Heart left ventricle (tissue), 13 donors: ENCODE results near the gene LRRC27.
"Not testable (repeated sequence)": the region's sequence is repeated elsewhere in the genome, so short reads cannot be mapped to it uniquely, and the experiment has no call there.

Experiments
- CTCF ChIP-seq, 12 donors: fragments of 200-600 bp; sonication (generic) in 4 of 12; IDR thresholded peaks; one replicate each; pipeline versions ENCODE4 v1.5.0 to v1.8.0; 2018 to 2022; ENCODE audit warnings: antibody characterized with exemption in 12 of 12, mild to moderate bottlenecking in 5 of 12
- POLR2A ChIP-seq, 2 donors: fragments of 450-650 bp; IDR thresholded peaks; one replicate each; pipeline ENCODE4 v1.6.1; 2017; ENCODE audit warnings: antibody characterized with exemption in 2 of 2, mild to moderate bottlenecking in 2 of 2, moderate library complexity in 2 of 2
- donor health status: ischemic (EF 13 %, LVEDD 7.1; RV severe dilation, severe dysfunction).
- donor health status: DM: no; HTN: yes; CAD: no.
- donor health status: DM: no; HTN: no; CAD: no.
- donor health status: ischemic (EF 25% LVEDD 6.9; RV normal size, moderate dysfunction).
- donor health status: ischemic (EF 25% LVEDD 5.7; RV mildly dilated, moderate dysfunction).
- donor health status: ischemic (EF 35%, LVEDD 5.7; RV mildly dilated, moderate dysfunction).
- donor health status: nonischemic (EF 11% LVEDD 7.7; RV severe dilation, severe dysfunction).
- donor health status: DM: yes; HTN: yes; CAD: no.
- donor health status: PGD.
- donor health status: ischemic (EF 29% LVEDD 5.4; RV normal size, mild dysfunction).
- donor health status: nonischemic (EF 23%, LVEDD 6.1; RV moderate dilation, normal function).

DNA sequence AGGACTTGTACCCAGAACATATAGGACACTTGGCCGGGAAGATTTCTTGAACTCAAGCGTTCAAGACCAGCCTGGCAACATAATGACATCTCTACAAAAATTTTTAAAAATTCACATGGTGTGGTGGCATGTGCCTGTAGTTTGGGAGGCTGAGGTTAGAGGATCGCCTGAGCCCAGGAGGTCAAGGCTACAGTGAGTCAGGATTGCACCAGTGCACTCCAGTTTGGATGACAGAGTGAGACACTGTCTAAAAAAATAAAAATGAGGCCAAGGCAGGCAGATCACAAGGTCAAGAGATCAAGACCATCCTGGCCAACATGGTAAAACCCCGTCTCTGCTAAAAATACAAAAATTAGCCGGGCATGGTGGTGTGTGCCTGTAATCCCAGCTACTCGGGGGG is 14.5 kb upstream of the LRRC27 start:
- not testable (repeated sequence) for TF ChIP-seq CTCF, POLR2A (IDR thresholded peaks at IDR 0.05)
